ENCODE data around the gene MATK.

Gene MATK

GRCh38 chr19:3792114-3792513, 5.9 kb upstream of the MATK start:
- DNase-seq (ENCODE audit: low read depth in 1 of 2, low spot score in 1 of 2) = no peak

- DNase-seq (ENCODE audit: low read depth in 1 of 2, low spot score in 1 of 2) = no peak
These were observed 4.8 kb upstream of the MATK start for GRCh38 chr19:3790941-3791340.

- DNase-seq (ENCODE audit: low read depth in 1 of 2, low spot score in 1 of 2) = no peak
These were observed 4.1 kb upstream of the MATK start for GRCh38 chr19:3790209-3790734.

- DNase-seq (ENCODE audit: low read depth in 1 of 2, low spot score in 1 of 2) = no peak
These were observed 3.0 kb upstream of the MATK start for GRCh38 chr19:3788996-3789778.

- peak in 1 of 2 donors; percentile 16 for DNase-seq (ENCODE audit: low read depth in 1 of 2, low spot score in 1 of 2)
These were observed 687 bp downstream of the MATK start for GRCh38 chr19:3785451-3785937.

- DNase-seq (ENCODE audit: low read depth in 1 of 2, low spot score in 1 of 2) = no peak
These were observed 1.4 kb downstream of the MATK start for GRCh38 chr19:3784607-3785450.

GRCh38 chr19:3783660-3784584, 2.3 kb downstream of the MATK start:
- peak in 1 of 2 donors; percentile 16 for DNase-seq (ENCODE audit: low read depth in 1 of 2, low spot score in 1 of 2)

- no peak for DNase-seq (ENCODE audit: low read depth in 1 of 2, low spot score in 1 of 2)
These were observed 3.3 kb downstream of the MATK start for GRCh38 chr19:3782903-3783302.

GRCh38 chr19:3782330-3782729, 3.9 kb downstream of the MATK start:
- DNase-seq (ENCODE audit: low read depth in 1 of 2, low spot score in 1 of 2) = no peak

GRCh38 chr19:3781603-3782002, 4.6 kb downstream of the MATK start:
- no peak for DNase-seq (ENCODE audit: low read depth in 1 of 2, low spot score in 1 of 2)

- DNase-seq (ENCODE audit: low read depth in 1 of 2, low spot score in 1 of 2) = no peak
These were observed 5.3 kb downstream of the MATK start for GRCh38 chr19:3780786-3781304.

GRCh38 chr19:3778899-3779723, 7.1 kb downstream of the MATK start:
- no peak for DNase-seq (ENCODE audit: low read depth in 1 of 2, low spot score in 1 of 2)

- DNase-seq (ENCODE audit: low read depth in 1 of 2, low spot score in 1 of 2) = no peak
These were observed 7.9 kb downstream of the MATK start for GRCh38 chr19:3778104-3778867.

- DNase-seq (ENCODE audit: low read depth in 1 of 2, low spot score in 1 of 2) = no peak
These were observed 9.6 kb downstream of the MATK start for GRCh38 chr19:3776479-3777040.

GRCh38 chr19:3775831-3776230, 10.3 kb downstream of the MATK start:
- DNase-seq (ENCODE audit: low read depth in 1 of 2, low spot score in 1 of 2) = no peak

- DNase-seq (ENCODE audit: low read depth in 1 of 2, low spot score in 1 of 2) = no peak
These were observed 10.8 kb downstream of the MATK start for GRCh38 chr19:3775374-3775711.

GRCh38 chr19:3774621-3775373, 11.4 kb downstream of the MATK start:
- no peak for DNase-seq (ENCODE audit: low read depth in 1 of 2, low spot score in 1 of 2)

Measured in activated CD4-positive, alpha-beta T cell treated with anti-CD3 and anti-CD28 coated beads, Interleukin-2, amount 50 U/mL, for 24 hours (primary cell).